ENCODE measurements around the gene TMEM267.
"Not testable (repeated sequence)": the region's sequence is repeated elsewhere in the genome, so short reads cannot be mapped to it uniquely, and the experiment has no call there.

Gene TMEM267

GRCh38 chr5:43483298-43484105 lies at the start of gene TMEM267:
Gene TMEM267, minus strand, starts transcription at chr5:43483865. Its CDS starts 29,896 bp downstream, at chr5:43453969.
- DNase-seq = peak; percentile 90

GRCh38 chr5:43530648-43531047 lies 47.0 kb upstream of the TMEM267 start:
- no peak for DNase-seq

GRCh38 chr5:43523662-43524072 lies 40.0 kb upstream of the TMEM267 start:
- no peak for DNase-seq

GRCh38 chr5:43520615-43521014 lies 37.0 kb upstream of the TMEM267 start:
- no peak for DNase-seq

GRCh38 chr5:43515678-43516048 lies 32.0 kb upstream of the TMEM267 start:
- DNase-seq = no peak

- peak; percentile 94 for DNase-seq
Measured at GRCh38 chr5:43514816-43515677, 31.4 kb upstream of the TMEM267 start, which contains the start of gene C5orf34. Gene C5orf34, minus strand, starts transcription at chr5:43515148. Its CDS starts 5,809 bp downstream, at chr5:43509339.

GRCh38 chr5:43514471-43514815 lies 30.8 kb upstream of the TMEM267 start:
- no peak for DNase-seq

GRCh38 chr5:43514025-43514424 lies 30.4 kb upstream of the TMEM267 start:
- DNase-seq = no peak

GRCh38 chr5:43511062-43511461 lies 27.4 kb upstream of the TMEM267 start:
- DNase-seq = not testable (repeated sequence)

- DNase-seq = no peak
Measured at GRCh38 chr5:43498581-43498980, 14.9 kb upstream of the TMEM267 start.

GRCh38 chr5:43497311-43498104 lies 13.8 kb upstream of the TMEM267 start:
- no peak for DNase-seq

- no peak for DNase-seq
Measured at GRCh38 chr5:43491326-43491725, 7.7 kb upstream of the TMEM267 start.

- no peak for DNase-seq
Measured at GRCh38 chr5:43486353-43486752, 2.7 kb upstream of the TMEM267 start.

- peak; percentile 8 for DNase-seq
Measured at GRCh38 chr5:43485406-43485805, 1.7 kb upstream of the TMEM267 start.

- DNase-seq = peak; percentile 90
Measured at GRCh38 chr5:43484106-43484849, 613 bp upstream of the TMEM267 start.

GRCh38 chr5:43482490-43483297 lies 971 bp downstream of the TMEM267 start:
- no peak for DNase-seq

GRCh38 chr5:43469671-43470391 lies 13.8 kb downstream of the TMEM267 start:
- DNase-seq = no peak

- DNase-seq = no peak
Measured at GRCh38 chr5:43467100-43467499, 16.6 kb downstream of the TMEM267 start.

GRCh38 chr5:43465455-43465854 lies 18.2 kb downstream of the TMEM267 start:
- DNase-seq = not testable (repeated sequence)

- DNase-seq = no peak
Measured at GRCh38 chr5:43461066-43461465, 22.6 kb downstream of the TMEM267 start.

GRCh38 chr5:43456556-43456955 lies 27.1 kb downstream of the TMEM267 start:
- DNase-seq = no peak
